Stimulated activated naive CD8-positive, alpha-beta T cell treated with anti-CD3 and anti-CD28 coated beads, Interleukin-15, Interleukin-2, amounts not matched to agents 100 ng/mL and 50 ng/mL, for 24 hours (primary cell): Measurements from ENCODE around the gene TP53I3.
"Not testable (repeated sequence)": the region's sequence is repeated elsewhere in the genome, so short reads cannot be mapped to it uniquely, and the experiment has no call there.

ENCODE experiments used
- H3K27ac Mint-ChIP-seq: one replicate; pipeline ENCODE4 v1.8.0; 2021; ENCODE audit warnings: mild to moderate bottlenecking, mixed read lengths
- H3K27me3 Mint-ChIP-seq: one replicate; pipeline ENCODE4 v1.8.0; 2021; ENCODE audit warnings: mixed read lengths
- H3K36me3 Mint-ChIP-seq: one replicate; pipeline ENCODE4 v1.8.0; 2021; ENCODE audit warnings: low read depth, mixed read lengths
- H3K4me1 Mint-ChIP-seq: one replicate; pipeline ENCODE4 v1.8.0; 2021; ENCODE audit warnings: low read depth, mixed read lengths
- H3K4me3 Mint-ChIP-seq: one replicate; pipeline ENCODE4 v1.8.0; 2021; ENCODE audit warnings: mild to moderate bottlenecking, mixed read lengths
- H3K9me3 Mint-ChIP-seq: one replicate; pipeline ENCODE4 v1.8.0; 2021; ENCODE audit warnings: mixed read lengths

TP53I3 gene

GRCh38 chr2:24084386-24085199, at the start of gene TP53I3:
Gene TP53I3, minus strand, starts transcription at chr2:24084834. Its CDS starts 508 bp downstream, at chr2:24084326.
- H3K27ac Mint-ChIP-seq = peak within 1 kb of the TSS; percentile 52
- H3K27me3 Mint-ChIP-seq = no peaks in the 10 kb centered on the region
- no peaks in the 10 kb centered on the region for H3K9me3 Mint-ChIP-seq
- peak within 1 kb of the TSS; percentile 88 for H3K4me3 Mint-ChIP-seq
- peaks cover 13% of the 10 kb centered on the region for H3K4me1 Mint-ChIP-seq
- H3K36me3 Mint-ChIP-seq = no peaks in the 10 kb centered on the region

- Mint-ChIP-seq H3K4me1 (no peaks in the 10 kb centered on the region), H3K27ac (no peak overlapping the region), H3K27me3 (no peaks in the 10 kb centered on the region)
Observed at GRCh38 chr2:24132543-24132942, 47.9 kb upstream of the TP53I3 start.

GRCh38 chr2:24125956-24126355, 41.3 kb upstream of the TP53I3 start:
- H3K9me3 Mint-ChIP-seq = no peaks in the 10 kb centered on the region
- H3K4me1 Mint-ChIP-seq = peaks cover 15% of the 10 kb centered on the region
- H3K27me3 Mint-ChIP-seq = no peaks in the 10 kb centered on the region
- H3K27ac Mint-ChIP-seq = no peak overlapping the region
- no peak overlapping the region for H3K4me3 Mint-ChIP-seq
- no peaks in the 10 kb centered on the region for H3K36me3 Mint-ChIP-seq

More at GRCh38 chr2:24132543-24132942, 47.9 kb upstream of the TP53I3 start:
- H3K4me3 Mint-ChIP-seq = no peak overlapping the region
- H3K36me3 Mint-ChIP-seq = peaks cover 3% of the 10 kb centered on the region
- peaks cover 5% of the 10 kb centered on the region for H3K9me3 Mint-ChIP-seq

- peaks cover 15% of the 10 kb centered on the region for H3K4me1 Mint-ChIP-seq
Observed at GRCh38 chr2:24123922-24124580, 39.4 kb upstream of the TP53I3 start.

GRCh38 chr2:24123195-24123921, 38.7 kb upstream of the TP53I3 start, which contains the start of the genes FAM228B and PFN4:
Gene FAM228B, plus strand, starts transcription at chr2:24123469. Its CDS starts 893 bp downstream, at chr2:24124362.
Gene PFN4, minus strand, starts transcription at chr2:24123334. Its CDS starts 799 bp downstream, at chr2:24122535.
- no peaks in the 10 kb centered on the region for H3K36me3 Mint-ChIP-seq
- H3K9me3 Mint-ChIP-seq = no peaks in the 10 kb centered on the region
- peaks cover 15% of the 10 kb centered on the region for H3K4me1 Mint-ChIP-seq
- H3K4me3 Mint-ChIP-seq = peak within 1 kb of the TSS; percentile 80
- H3K27ac Mint-ChIP-seq = peak within 1 kb of the TSS; percentile 87
- no peaks in the 10 kb centered on the region for H3K27me3 Mint-ChIP-seq

More at GRCh38 chr2:24123922-24124580, 39.4 kb upstream of the TP53I3 start:
- Mint-ChIP-seq H3K27ac (peak overlapping the region; percentile 83), H3K9me3 (no peaks in the 10 kb centered on the region), H3K36me3 (no peaks in the 10 kb centered on the region), H3K27me3 (no peaks in the 10 kb centered on the region), H3K4me3 (peak overlapping the region; percentile 80)

GRCh38 chr2:24122366-24123194, 37.9 kb upstream of the TP53I3 start:
- Mint-ChIP-seq H3K36me3 (no peaks in the 10 kb centered on the region), H3K27me3 (no peaks in the 10 kb centered on the region)

GRCh38 chr2:24121469-24121868, 36.8 kb upstream of the TP53I3 start:
- Mint-ChIP-seq H3K4me1 (peaks cover 15% of the 10 kb centered on the region), H3K4me3 (no peak overlapping the region), H3K27me3 (no peaks in the 10 kb centered on the region), H3K27ac (no peak overlapping the region), H3K9me3 (no peaks in the 10 kb centered on the region), H3K36me3 (no peaks in the 10 kb centered on the region)

More at GRCh38 chr2:24122366-24123194, 37.9 kb upstream of the TP53I3 start:
- Mint-ChIP-seq H3K4me1 (peaks cover 15% of the 10 kb centered on the region), H3K27ac (peak overlapping the region; percentile 87), H3K9me3 (no peaks in the 10 kb centered on the region), H3K4me3 (peak overlapping the region; percentile 77)

GRCh38 chr2:24121066-24121465, 36.4 kb upstream of the TP53I3 start:
- Mint-ChIP-seq H3K4me3 (no peak overlapping the region), H3K27ac (no peak overlapping the region), H3K36me3 (no peaks in the 10 kb centered on the region), H3K27me3 (no peaks in the 10 kb centered on the region), H3K4me1 (peaks cover 15% of the 10 kb centered on the region), H3K9me3 (no peaks in the 10 kb centered on the region)

- Mint-ChIP-seq H3K4me3 (no peak overlapping the region), H3K9me3 (no peaks in the 10 kb centered on the region), H3K27ac (no peak overlapping the region), H3K36me3 (no peaks in the 10 kb centered on the region), H3K27me3 (no peaks in the 10 kb centered on the region), H3K4me1 (peaks cover 6% of the 10 kb centered on the region)
Observed at GRCh38 chr2:24117902-24118301, 33.3 kb upstream of the TP53I3 start.

GRCh38 chr2:24115057-24115456, 30.4 kb upstream of the TP53I3 start:
- H3K4me1 Mint-ChIP-seq = no peaks in the 10 kb centered on the region

GRCh38 chr2:24111407-24111901, 26.8 kb upstream of the TP53I3 start:
- H3K4me1 Mint-ChIP-seq = no peaks in the 10 kb centered on the region
- no peak overlapping the region for H3K27ac Mint-ChIP-seq
- no peaks in the 10 kb centered on the region for H3K36me3 Mint-ChIP-seq
- H3K9me3 Mint-ChIP-seq = peaks cover 23% of the 10 kb centered on the region
- H3K27me3 Mint-ChIP-seq = no peaks in the 10 kb centered on the region
- no peak overlapping the region for H3K4me3 Mint-ChIP-seq

More at GRCh38 chr2:24115057-24115456, 30.4 kb upstream of the TP53I3 start:
- H3K9me3 Mint-ChIP-seq = no peaks in the 10 kb centered on the region
- H3K27me3 Mint-ChIP-seq = no peaks in the 10 kb centered on the region
- no peak overlapping the region for H3K27ac Mint-ChIP-seq
- H3K36me3 Mint-ChIP-seq = no peaks in the 10 kb centered on the region
- no peak overlapping the region for H3K4me3 Mint-ChIP-seq

GRCh38 chr2:24110660-24111303, 26.1 kb upstream of the TP53I3 start:
- Mint-ChIP-seq H3K36me3 (no peaks in the 10 kb centered on the region), H3K27me3 (no peaks in the 10 kb centered on the region), H3K4me1 (no peaks in the 10 kb centered on the region)

GRCh38 chr2:24109431-24109830, 24.8 kb upstream of the TP53I3 start:
- H3K36me3 Mint-ChIP-seq, H3K4me3 Mint-ChIP-seq, H3K27me3 Mint-ChIP-seq, H3K4me1 Mint-ChIP-seq, H3K27ac Mint-ChIP-seq: not testable (repeated sequence)
- peaks cover 27% of the 10 kb centered on the region for H3K9me3 Mint-ChIP-seq

More at GRCh38 chr2:24110660-24111303, 26.1 kb upstream of the TP53I3 start:
- peaks cover 27% of the 10 kb centered on the region for H3K9me3 Mint-ChIP-seq
- no peak overlapping the region for H3K27ac Mint-ChIP-seq
- no peak overlapping the region for H3K4me3 Mint-ChIP-seq
